GM12878 (cell line): Measurements from ENCODE around the gene MBOAT7. TPM values are rescaled to one million over a fixed set of nuclear protein-coding genes. Genes with fewer than 3 reads are reported as not detected.

Source experiments
- ATAC-seq: fragments of 200-7000 bp; cut with Tn5 transposase; 3 replicates; pipeline ENCODE4 v1.9.1; 2020; ENCODE audit warnings: mild to moderate bottlenecking, moderate library complexity
- BruUV-seq: library from RNA; stranded (reverse); fragments of 400-500 nt; replicated peaks from 2 replicates; lab custom pipeline; 2021; lab: Mats Ljungman, UMichigan
- CTCF ChIA-PET: fragments of 300-600 bp; sonication (Branson Sonifier 250); formaldehyde crosslinking; extraction: SDS; loops from one replicate; lab custom pipeline; 2021; ENCODE audit warnings: inconsistent platforms; lab: Yijun Ruan, JAX
- POLR2A ChIA-PET: fragments of 350-600 bp; formaldehyde crosslinking; extraction: SDS; loops from one replicate; lab custom pipeline; 2021; ENCODE audit warnings: inconsistent platforms; lab: Charles Lee
- RAD21 ChIA-PET: fragments of 300-600 bp; sonication (Branson Sonifier 250); formaldehyde crosslinking; loops from one replicate; lab custom pipeline; 2023; ENCODE audit warnings: antibody characterized with exemption; ENCODE audit not compliant: unreplicated experiment; lab: Charles Lee
- SMC1A ChIA-PET: fragments of 300-600 bp; sonication (Branson Sonifier 250); formaldehyde crosslinking; loops from one replicate; lab custom pipeline; 2023; ENCODE audit not compliant: unreplicated experiment, uncharacterized antibody; lab: Charles Lee
- DNase-seq: peaks from one replicate; pipeline ENCODE4 v3.0.0-alpha.2; 2011; ENCODE audit warnings: low read depth, low spot score
- FAIRE-seq: peaks from 3 replicates; lab custom pipeline; 2011; peaks lifted over from hg19 to GRCh38; lab: Jason Lieb, UNC
- H2AFZ ChIP-seq: 2 replicates; pipeline ENCODE4 v1.6.0; 2011; ENCODE audit warnings: low read depth, low read length, control low read depth; ENCODE audit not compliant: control insufficient read depth
- H3K27ac ChIP-seq: 2 replicates; pipeline ENCODE4 v1.5.1; 2011; ENCODE audit warnings: control low read depth; ENCODE audit not compliant: control insufficient read depth, insufficient read depth
- H3K27me3 ChIP-seq, 2 experiments: replicated peaks in 1 of 2; 2 replicates each; pipeline versions ENCODE4 v1.6.0 to v1.6.1; 2011; ENCODE audit warnings: low read length in 1 of 2; ENCODE audit not compliant: control insufficient read depth in 2 of 2, insufficient read depth in 2 of 2
- H3K36me3 ChIP-seq, 2 experiments: 2 replicates each; pipeline ENCODE4 v1.5.1; 2011; ENCODE audit warnings: low read length in 1 of 2; ENCODE audit not compliant: control insufficient read depth in 2 of 2, insufficient read depth in 2 of 2
- H3K4me1 ChIP-seq: 2 replicates; pipeline ENCODE4 v1.6.1; 2011; ENCODE audit warnings: mild to moderate bottlenecking, low read length, moderate library complexity, mixed read lengths; ENCODE audit not compliant: control insufficient read depth, insufficient read depth
- H3K4me2 ChIP-seq: 2 replicates; pipeline ENCODE4 v1.6.0; 2011; ENCODE audit warnings: control low read depth; ENCODE audit not compliant: control insufficient read depth, insufficient read depth
- H3K4me3 ChIP-seq: fragments of 200-600 bp; sonication (generic); 2 replicates; pipeline ENCODE4 v1.5.1; 2016
- H3K79me2 ChIP-seq: 2 replicates; pipeline ENCODE4 v1.6.0; 2011; ENCODE audit warnings: low read length; ENCODE audit not compliant: control insufficient read depth, insufficient read depth
- H3K9ac ChIP-seq: 2 replicates; pipeline ENCODE4 v1.8.0; 2011; ENCODE audit warnings: low read length, control low read depth, mixed read lengths; ENCODE audit not compliant: control insufficient read depth, insufficient read depth
- H3K9me3 ChIP-seq: replicated peaks from 3 replicates; pipeline ENCODE4 v1.5.1; 2011; ENCODE audit warnings: mild to moderate bottlenecking, low read length; ENCODE audit not compliant: control insufficient read depth, insufficient read depth
- H4K20me1 ChIP-seq: 2 replicates; pipeline ENCODE4 v1.6.0; 2011; ENCODE audit not compliant: control insufficient read depth, insufficient read depth
- BACH1 ChIP-seq: fragments of 450-650 bp; IDR thresholded peaks from 2 replicates; pipeline ENCODE4 v1.6.1; 2017; ENCODE audit warnings: mild to moderate bottlenecking, borderline replicate concordance
- BHLHE40 ChIP-seq, 2 experiments: fragments of 450-650 bp in 1 of 2; IDR thresholded peaks; 2 replicates each; pipeline ENCODE4 v1.6.1; 2011 to 2017; ENCODE audit warnings: low read depth in 2 of 2, borderline replicate concordance in 1 of 2, improper control_type of control experiment in 1 of 2, low read length in 1 of 2, mild to moderate bottlenecking in 1 of 2
- CUX1 ChIP-seq: IDR thresholded peaks from 2 replicates; pipeline ENCODE4 v1.6.1; 2012; ENCODE audit warnings: improper control_type of control experiment, low read depth, low read length; ENCODE audit not compliant: insufficient replicate concordance
- ELK1 ChIP-seq: IDR thresholded peaks from 2 replicates; pipeline ENCODE4 v1.6.1; 2012; ENCODE audit warnings: low read depth, low read length, improper control_type of control experiment
- EZH2 ChIP-seq: IDR thresholded peaks from 2 replicates; pipeline ENCODE4 v1.6.1; 2012; ENCODE audit warnings: low read depth, mild to moderate bottlenecking, control low read depth, inconsistent platforms, low read length, borderline replicate concordance; ENCODE audit not compliant: control insufficient read depth
- IKZF2 ChIP-seq, 2 experiments: fragments of 450-650 bp; IDR thresholded peaks; 2 replicates each; pipeline ENCODE4 v1.6.1; 2017; ENCODE audit warnings: mild to moderate bottlenecking in 2 of 2, moderate library complexity in 2 of 2
- MXI1 ChIP-seq: fragments of 150-350 bp; IDR thresholded peaks from 2 replicates; pipeline ENCODE4 v1.6.1; 2011; ENCODE audit warnings: low read depth, mild to moderate bottlenecking, inconsistent platforms, low read length, improper control_type of control experiment
- PRDM15 ChIP-seq: fragments of 450-650 bp; formaldehyde crosslinking; IDR thresholded peaks from 2 replicates; pipeline ENCODE4 v1.4.0; 2020; ENCODE audit warnings: mild to moderate bottlenecking, moderate library complexity
- WGBS: methylation state at CpG from one replicate; pipeline ENCODE4 v1.1.6; 2016; ENCODE audit warnings: low lambda C conversion rate; ENCODE audit not compliant: insufficient replicate concordance, insufficient coverage; ENCODE audit errors: missing lambda C conversion rate; 5-methylcytosine and 5-hydroxymethylcytosine counted together
- in situ Hi-C: fragments of 300-500 bp; cut with MboI; formaldehyde crosslinking; loops from 9 replicates; pipeline ENCODE4 v1.14.3; 2018; ENCODE audit warnings: mixed read lengths
- intact Hi-C: fragments of 100-400 bp; cut with micrococcal nuclease; formaldehyde crosslinking; loops from one replicate; pipeline ENCODE4 v1.14.2; 2022; ENCODE audit not compliant: unreplicated experiment
- polyA plus RNA-seq, 11 experiments: library from polyadenylated mRNA; depleted of rRNA in 4 of 11; unstranded in 6 of 11; stranded (reverse) in 5 of 11; fragments of >200 nt; fragmentation: Nextera tagmentation in 4 of 11; fragmentation: Illumina TruSeq in 1 of 11; extraction: Ambion mirVana in 4 of 11; extraction: Trizol in 1 of 11; gene quantifications; 1 replicate in 1 of 11; 2 replicates in 10 of 11; pipeline versions ENCODE4 v1.2.1 to v1.2.3, GENCODE V29; 2011 to 2016; ENCODE audit warnings: inconsistent platforms in 2 of 11, missing spikeins in 2 of 11, low read depth in 1 of 11
- total RNA-seq, 4 experiments: library from RNA; depleted of rRNA in 3 of 4; stranded (reverse); fragments of >200 nt in 3 of 4; fragmentation: Illumina TruSeq in 1 of 4; extraction: Trizol in 1 of 4; gene quantifications; 2 replicates each; pipeline versions ENCODE4 v1.2.1 to v1.2.3, GENCODE V29; 2013 to 2021
- TF ChIP-seq, protein P1 (sequence below): fragments of 150-350 bp; IDR thresholded peaks from 2 replicates; pipeline ENCODE4 v1.6.1; 2014; ENCODE audit warnings: mild to moderate bottlenecking, low read depth, low read length

Gene MBOAT7
- total and polyA plus RNA-seq, 10 of the 15 experiments (the other 5 are each of a cell fraction or from before 2014, with no cell fraction given): 0.69 to 44.5 (median 21.7) TPM

GRCh38 chr19:54201172-54201701, 11.9 kb upstream of the MBOAT7 start:
- DNase-seq (no peak), ATAC-seq (peak; percentile 8), FAIRE-seq (no peak)
- H3K9me3 ChIP-seq: no peaks in the 10 kb centered on the region
- ChIA-PET POLR2A (interaction anchor here (0.6 to 7.7 kb wide), 6 partner anchors 11 to 905 kb away, joined by 3 to 100 read pairs (median 4); partner anchors contain the start of genes CNOT3, MBOAT7 and TSEN34), RAD21 (no interaction called here), SMC1A (interaction anchor here (1.2 to 3.8 kb wide), 4 partner anchors 12 to 189 kb away, joined by 3 to 26 read pairs (median 4); partner anchors contain the start of genes CNOT3, MBOAT7 and TSEN34), CTCF (interaction anchor here (1.1 to 3.3 kb wide), 2 partner anchors 10 to 12 kb away, joined by 3 to 15 read pairs; partner anchors contain the start of genes MBOAT7 and TSEN34)
- peak overlapping the region; percentile 91 for H3K4me2 ChIP-seq
- no peaks in the 10 kb centered on the region for H3K27me3 ChIP-seq
- TSS peak; percentile 79 for BruUV-seq
- peaks cover 18 to 21% of the 10 kb centered on the region in 2 experiments for H3K36me3 ChIP-seq
- in situ Hi-C loops (no loop called here), intact Hi-C loops (loop anchor here (2.0 kb wide), 1 partner anchor 64 kb away; the partner anchor contains the start of gene CNOT3)
- H3K27ac ChIP-seq: peak overlapping the region; percentile 96
- peaks cover 56% of the 10 kb centered on the region for H3K79me2 ChIP-seq
- peaks cover 11% of the 10 kb centered on the region for H4K20me1 ChIP-seq
- H3K4me3 ChIP-seq: peak overlapping the region; percentile 92
- WGBS: 2% methylated on average over 28 of the region's 28 CpGs
- H2AFZ ChIP-seq: no peak overlapping the region
- peak overlapping the region; percentile 96 for H3K9ac ChIP-seq
- H3K4me1 ChIP-seq: peaks cover 19% of the 10 kb centered on the region
- TF ChIP-seq BACH1 (0 out of 2 replicates have a peak, but pooled peaks have one; percentile 2), PRDM15 (CRISPR knock-in tag) (peak; percentile 7; the same call in 1 of the 2 replicates), IKZF2 (IDR thresholded peaks at IDR 0.05) (no peak), ELK1 (0 out of 2 replicates have a peak, but pooled peaks have one; percentile 13), CUX1 (no peak), EZH2 (no peak), MXI1 (0 out of 2 replicates have a peak, but pooled peaks have one; percentile 49), BHLHE40 (IDR thresholded peaks at IDR 0.05; ENCODE audit: borderline replicate concordance in 1 of 2, low read depth in 2 of 2, low read length in 1 of 2) (peak in 1 of 2 experiments; percentile 12; a peak in 1 of 4 replicates)
- TF ChIP-seq, protein P1, sequence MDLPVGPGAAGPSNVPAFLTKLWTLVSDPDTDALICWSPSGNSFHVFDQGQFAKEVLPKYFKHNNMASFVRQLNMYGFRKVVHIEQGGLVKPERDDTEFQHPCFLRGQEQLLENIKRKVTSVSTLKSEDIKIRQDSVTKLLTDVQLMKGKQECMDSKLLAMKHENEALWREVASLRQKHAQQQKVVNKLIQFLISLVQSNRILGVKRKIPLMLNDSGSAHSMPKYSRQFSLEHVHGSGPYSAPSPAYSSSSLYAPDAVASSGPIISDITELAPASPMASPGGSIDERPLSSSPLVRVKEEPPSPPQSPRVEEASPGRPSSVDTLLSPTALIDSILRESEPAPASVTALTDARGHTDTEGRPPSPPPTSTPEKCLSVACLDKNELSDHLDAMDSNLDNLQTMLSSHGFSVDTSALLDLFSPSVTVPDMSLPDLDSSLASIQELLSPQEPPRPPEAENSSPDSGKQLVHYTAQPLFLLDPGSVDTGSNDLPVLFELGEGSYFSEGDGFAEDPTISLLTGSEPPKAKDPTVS: no peak
